PC-3 (cell line): ENCODE results near the gene TBC1D2B. TPM values are rescaled to one million over a fixed set of nuclear protein-coding genes. Genes with fewer than 3 reads are reported as not detected.

Experiments
- ATAC-seq: fragments of 200-7000 bp; cut with Tn5 transposase; 2 replicates; pipeline ENCODE4 v1.9.1; 2020; ENCODE audit warnings: mild to moderate bottlenecking, moderate library complexity
- BruUV-seq: library from RNA; stranded (reverse); fragments of 400-500 nt; replicated peaks from 2 replicates; lab custom pipeline; 2021; lab: Mats Ljungman, UMichigan
- CTCF ChIA-PET: fragments of 300-600 bp; sonication (Branson Sonifier 250); formaldehyde crosslinking; loops from one replicate; lab custom pipeline; 2022; ENCODE audit warnings: antibody characterized with exemption; lab: Charles Lee
- POLR2A ChIA-PET: fragments of 300-600 bp; sonication (Branson Sonifier 250); formaldehyde crosslinking; loops from one replicate; lab custom pipeline; 2022; ENCODE audit warnings: antibody characterized with exemption; ENCODE audit not compliant: unreplicated experiment; lab: Charles Lee
- DNase-seq: peaks from one replicate; pipeline ENCODE4 v3.0.0-alpha.2; 2015
- H2AFZ ChIP-seq: fragments of 300-600 bp; sonication (generic); 2 replicates; pipeline ENCODE4 v1.6.0; 2016; ENCODE audit warnings: antibody characterized with exemption, low read length
- H3F3A ChIP-seq: fragments of 300-600 bp; sonication (generic); one replicate; pipeline ENCODE4 v1.6.0; 2017; ENCODE audit warnings: antibody characterized with exemption, low read length, control low read depth, mild to moderate bottlenecking; ENCODE audit not compliant: unreplicated experiment
- H3K27ac ChIP-seq: fragments of 300-600 bp; sonication (generic); 2 replicates; pipeline ENCODE4 v1.5.1; 2016; ENCODE audit warnings: mild to moderate bottlenecking, low read length
- H3K27me3 ChIP-seq: fragments of 300-600 bp; sonication (generic); 2 replicates; pipeline ENCODE4 v1.6.1; 2016; ENCODE audit warnings: low read length, mixed read lengths
- H3K36me3 ChIP-seq: fragments of 300-600 bp; sonication (generic); 2 replicates; pipeline ENCODE4 v1.6.1; 2016; ENCODE audit warnings: low read depth, mixed run types, low read length, mixed read lengths
- H3K4me1 ChIP-seq: fragments of 300-600 bp; sonication (generic); 2 replicates; pipeline ENCODE4 v1.5.1; 2016; ENCODE audit warnings: low read length; ENCODE audit not compliant: insufficient read depth
- H3K4me2 ChIP-seq: fragments of 300-600 bp; sonication (generic); 2 replicates; pipeline ENCODE4 v1.6.0; 2016; ENCODE audit warnings: low read length
- H3K4me3 ChIP-seq: fragments of 300-600 bp; sonication (generic); 2 replicates; pipeline ENCODE4 v1.5.1; 2016; ENCODE audit warnings: mild to moderate bottlenecking, low read length, mixed read lengths
- H3K79me2 ChIP-seq: fragments of 300-600 bp; sonication (generic); 2 replicates; pipeline ENCODE4 v1.6.1; 2017; ENCODE audit warnings: low read length, mixed read lengths
- H3K9ac ChIP-seq: fragments of 300-600 bp; sonication (generic); 2 replicates; pipeline ENCODE4 v1.6.0; 2016; ENCODE audit warnings: mild to moderate bottlenecking, low read length
- H3K9me2 ChIP-seq: fragments of 300-600 bp; sonication (generic); replicated peaks from 2 replicates; pipeline ENCODE4 v1.6.1; 2016; ENCODE audit warnings: mixed run types, low read length, mixed read lengths
- H3K9me3 ChIP-seq: fragments of 300-600 bp; sonication (generic); 2 replicates; pipeline ENCODE4 v1.6.1; 2016; ENCODE audit warnings: low read length, mixed read lengths
- H4K20me1 ChIP-seq: fragments of 300-600 bp; sonication (generic); 2 replicates; pipeline ENCODE4 v1.6.1; 2016; ENCODE audit warnings: low read length, mixed read lengths
- EZH2 ChIP-seq: fragments of 300-600 bp; sonication (generic); IDR thresholded peaks from one replicate; pipeline ENCODE4 v1.6.1; 2017; ENCODE audit warnings: antibody characterized with exemption, mild to moderate bottlenecking, low read length; ENCODE audit not compliant: unreplicated experiment
- EZH2phosphoT487 ChIP-seq: fragments of 300-600 bp; sonication (generic); IDR thresholded peaks from 2 replicates; pipeline ENCODE4 v1.6.1; 2018; ENCODE audit warnings: mild to moderate bottlenecking, antibody characterized with exemption, low read length, borderline replicate concordance
- intact Hi-C: fragments of 100-400 bp; cut with micrococcal nuclease; formaldehyde crosslinking; loops from 2 replicates; pipeline ENCODE4 v1.9.0; 2023
- total RNA-seq: library from RNA; depleted of rRNA; stranded (reverse); fragments of >200 nt; gene quantifications from 2 replicates; pipeline ENCODE4 v1.2.3, GENCODE V29; 2014
- TF ChIP-seq, protein P1 (sequence below): fragments of 300-600 bp; sonication (generic); conservative IDR thresholded peaks from 2 replicates; pipeline ENCODE4 v1.5.1; 2017; ENCODE audit warnings: antibody characterized with exemption, low read depth, mild to moderate bottlenecking, low read length

TBC1D2B gene
- total RNA-seq, 1 experiment from 2014 or later = 19.0 TPM

DNA sequence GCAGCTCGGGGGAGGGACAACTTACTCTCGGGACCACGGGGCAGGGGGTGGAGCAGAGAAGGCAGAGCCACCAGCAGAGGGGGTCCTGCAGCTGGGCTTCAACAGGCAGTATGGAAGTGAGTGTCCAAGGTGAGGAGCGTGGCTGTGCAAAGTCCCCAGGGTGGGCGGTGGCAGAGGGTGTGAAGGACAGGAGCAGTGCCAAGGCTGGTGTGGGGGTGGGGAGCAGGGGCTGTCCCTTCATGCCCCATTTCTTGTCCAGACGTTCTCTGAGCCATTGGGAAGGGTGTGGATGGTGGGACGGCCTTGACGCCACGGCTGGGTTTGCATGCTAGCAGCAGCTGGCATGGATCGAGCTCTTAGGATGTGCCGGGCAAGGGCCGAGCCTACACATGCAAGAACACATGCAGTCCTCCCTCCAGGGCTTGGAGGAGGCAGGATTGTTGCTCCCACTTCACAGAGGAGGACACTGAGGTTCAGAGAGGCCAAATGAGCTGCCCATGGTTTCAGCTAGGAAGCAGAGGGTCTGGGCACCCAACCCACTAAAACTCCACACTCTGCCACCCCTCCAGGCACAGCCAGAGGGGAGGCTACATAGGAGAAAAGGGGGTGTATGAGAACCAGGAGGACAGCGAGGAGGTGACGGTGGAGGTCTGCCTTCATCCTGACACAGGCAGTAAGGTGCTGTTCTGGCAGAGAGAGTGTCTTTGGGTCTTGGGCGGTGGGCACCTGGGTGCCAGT, 93.6 kb downstream of the TBC1D2B start:
- H3K9me2 ChIP-seq = no peaks in the 10 kb centered on the region
- no peaks in the 10 kb centered on the region for H3K36me3 ChIP-seq
- H3K9ac ChIP-seq = no peak overlapping the region
- ChIA-PET CTCF (no interaction called here), POLR2A (no interaction called here)
- no peak overlapping the region for H3K4me3 ChIP-seq
- no peak for DNase-seq
- ATAC-seq = no peak
- H2AFZ ChIP-seq = no peak overlapping the region
- BruUV-seq = no TSS peak
- no peaks in the 10 kb centered on the region for H3F3A ChIP-seq
- intact Hi-C loops = no loop called here
- no peak overlapping the region for H3K4me2 ChIP-seq
- TF ChIP-seq EZH2phosphoT487 (no peak), EZH2 (no peak)
- TF ChIP-seq, protein P1, sequence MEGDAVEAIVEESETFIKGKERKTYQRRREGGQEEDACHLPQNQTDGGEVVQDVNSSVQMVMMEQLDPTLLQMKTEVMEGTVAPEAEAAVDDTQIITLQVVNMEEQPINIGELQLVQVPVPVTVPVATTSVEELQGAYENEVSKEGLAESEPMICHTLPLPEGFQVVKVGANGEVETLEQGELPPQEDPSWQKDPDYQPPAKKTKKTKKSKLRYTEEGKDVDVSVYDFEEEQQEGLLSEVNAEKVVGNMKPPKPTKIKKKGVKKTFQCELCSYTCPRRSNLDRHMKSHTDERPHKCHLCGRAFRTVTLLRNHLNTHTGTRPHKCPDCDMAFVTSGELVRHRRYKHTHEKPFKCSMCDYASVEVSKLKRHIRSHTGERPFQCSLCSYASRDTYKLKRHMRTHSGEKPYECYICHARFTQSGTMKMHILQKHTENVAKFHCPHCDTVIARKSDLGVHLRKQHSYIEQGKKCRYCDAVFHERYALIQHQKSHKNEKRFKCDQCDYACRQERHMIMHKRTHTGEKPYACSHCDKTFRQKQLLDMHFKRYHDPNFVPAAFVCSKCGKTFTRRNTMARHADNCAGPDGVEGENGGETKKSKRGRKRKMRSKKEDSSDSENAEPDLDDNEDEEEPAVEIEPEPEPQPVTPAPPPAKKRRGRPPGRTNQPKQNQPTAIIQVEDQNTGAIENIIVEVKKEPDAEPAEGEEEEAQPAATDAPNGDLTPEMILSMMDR = no peak
- H3K9me3 ChIP-seq = no peaks in the 10 kb centered on the region
- H4K20me1 ChIP-seq = no peaks in the 10 kb centered on the region
- no peaks in the 10 kb centered on the region for H3K27me3 ChIP-seq
- no peaks in the 10 kb centered on the region for H3K79me2 ChIP-seq
- no peaks in the 10 kb centered on the region for H3K4me1 ChIP-seq
- no peak overlapping the region for H3K27ac ChIP-seq

DNA sequence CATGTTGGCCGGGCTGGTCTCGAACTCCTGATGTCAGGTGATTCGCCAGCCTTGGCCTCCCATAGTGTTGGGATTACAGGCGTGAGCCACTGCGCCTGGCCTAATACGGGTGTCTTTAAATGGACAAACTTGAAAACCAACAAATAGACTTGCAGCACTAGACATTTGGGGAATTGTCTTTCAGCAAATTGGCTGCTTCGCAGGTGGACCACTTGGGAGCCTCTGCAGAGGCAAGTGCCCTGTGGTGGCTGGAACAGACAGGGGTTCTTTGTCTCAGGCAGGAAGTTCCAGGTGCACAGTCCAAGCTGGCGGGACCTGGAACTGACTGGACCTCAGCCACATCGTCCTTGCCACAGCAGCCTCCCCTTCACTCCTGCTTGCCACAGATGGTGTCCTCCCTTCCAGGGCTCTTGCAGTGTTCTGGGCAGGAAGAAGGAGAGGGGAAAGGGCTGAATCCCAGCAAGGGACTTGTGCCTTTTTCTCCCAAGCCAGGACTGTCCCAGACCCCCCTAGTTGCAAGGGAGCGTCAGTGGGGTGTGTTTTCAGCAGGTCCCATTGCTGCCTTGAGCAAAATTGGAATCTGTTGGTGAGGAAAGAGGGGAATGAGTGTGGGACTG, 94.3 kb downstream of the TBC1D2B start:
- Histone ChIP-seq H3K9ac (no peak overlapping the region), H3K9me2 (no peaks in the 10 kb centered on the region), H3F3A (no peaks in the 10 kb centered on the region), H4K20me1 (no peaks in the 10 kb centered on the region), H3K27ac (no peak overlapping the region), H3K4me1 (no peaks in the 10 kb centered on the region), H3K4me3 (no peak overlapping the region), H3K9me3 (no peaks in the 10 kb centered on the region), H3K4me2 (no peak overlapping the region), H3K79me2 (no peaks in the 10 kb centered on the region), H3K27me3 (no peaks in the 10 kb centered on the region), H3K36me3 (no peaks in the 10 kb centered on the region), H2AFZ (no peak overlapping the region)
- ATAC-seq = no peak
- ChIA-PET POLR2A (no interaction called here), CTCF (interaction anchor here (0.7 kb wide), 1 partner anchor 125 kb away, joined by 3 read pairs; no protein-coding TSS in a partner anchor)
- intact Hi-C loops = no loop called here
- BruUV-seq = no TSS peak
- DNase-seq = no peak
- TF ChIP-seq, protein P1 = no peak
- TF ChIP-seq EZH2phosphoT487 (no peak), EZH2 (no peak)

- Histone ChIP-seq H3K9me2 (no peaks in the 10 kb centered on the region), H3K4me1 (no peaks in the 10 kb centered on the region), H2AFZ (no peak overlapping the region), H3K27ac (no peak overlapping the region), H3K27me3 (no peaks in the 10 kb centered on the region), H3K9me3 (no peaks in the 10 kb centered on the region), H3K79me2 (no peaks in the 10 kb centered on the region), H3K4me2 (no peak overlapping the region), H3K36me3 (no peaks in the 10 kb centered on the region), H3K9ac (no peak overlapping the region), H4K20me1 (no peaks in the 10 kb centered on the region), H3F3A (no peaks in the 10 kb centered on the region), H3K4me3 (no peak overlapping the region)
- no TSS peak for BruUV-seq
- POLR2A ChIA-PET = no interaction called here
- no peak for ATAC-seq
- no peak for DNase-seq
- intact Hi-C loops = no loop called here
- no peak for TF ChIP-seq EZH2phosphoT487
- TF ChIP-seq EZH2 = no peak
- TF ChIP-seq, protein P1 = no peak
- CTCF ChIA-PET = no interaction called here
Observed at GRCh38 chr15:77982127-77982490, 95.4 kb downstream of the TBC1D2B start.
